Gastrocnemius medialis (tissue), 4 donors: ENCODE data around the gene MED13.

Experiments used
- POLR2A ChIP-seq, 2 donors: fragments of 450-650 bp; IDR thresholded peaks; one replicate each; pipeline ENCODE4 v1.6.1; 2017; ENCODE audit warnings: antibody characterized with exemption in 2 of 2, mild to moderate bottlenecking in 2 of 2, moderate library complexity in 2 of 2
- TF ChIP-seq, protein P1 (sequence below), 5 experiments: fragments of 450-650 bp in 3 of 5; fragments of 200-600 bp in 2 of 5; sonication (generic) in 2 of 5; IDR thresholded peaks in 4 of 5; conservative IDR thresholded peaks in 1 of 5; 1 replicate in 4 of 5; 2 replicates in 1 of 5; pipeline ENCODE4 v1.5.1; 2016 to 2019; ENCODE audit warnings: antibody characterized with exemption in 5 of 5, mild to moderate bottlenecking in 3 of 5, moderate library complexity in 3 of 5

DNA sequence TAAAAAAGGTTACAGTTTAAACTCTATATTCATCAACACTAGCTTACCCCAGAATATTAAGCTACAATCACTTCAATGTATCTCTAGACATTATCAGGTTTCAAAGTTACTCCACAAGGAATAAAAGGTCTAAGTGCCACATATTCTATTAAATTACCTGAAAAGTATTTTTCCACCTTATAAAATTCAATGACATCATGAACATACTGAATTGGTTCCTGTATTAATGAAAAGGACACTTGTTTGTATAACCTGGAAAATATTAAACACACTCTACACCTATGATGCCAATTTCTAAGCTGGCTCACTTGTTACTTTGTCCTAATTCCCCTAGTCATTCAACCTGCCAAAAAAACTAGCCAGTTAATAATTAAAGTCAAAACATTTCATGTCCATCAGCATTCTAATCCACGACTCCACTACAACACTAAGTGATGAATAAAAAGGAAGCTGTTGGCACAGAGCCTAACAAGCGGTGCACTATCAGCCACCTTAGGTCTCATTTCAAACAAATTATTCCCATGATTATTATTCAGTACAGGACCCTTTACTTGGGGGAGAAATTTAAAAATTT, 12.2 kb downstream of the MED13 start:
- TF ChIP-seq, protein P1, sequence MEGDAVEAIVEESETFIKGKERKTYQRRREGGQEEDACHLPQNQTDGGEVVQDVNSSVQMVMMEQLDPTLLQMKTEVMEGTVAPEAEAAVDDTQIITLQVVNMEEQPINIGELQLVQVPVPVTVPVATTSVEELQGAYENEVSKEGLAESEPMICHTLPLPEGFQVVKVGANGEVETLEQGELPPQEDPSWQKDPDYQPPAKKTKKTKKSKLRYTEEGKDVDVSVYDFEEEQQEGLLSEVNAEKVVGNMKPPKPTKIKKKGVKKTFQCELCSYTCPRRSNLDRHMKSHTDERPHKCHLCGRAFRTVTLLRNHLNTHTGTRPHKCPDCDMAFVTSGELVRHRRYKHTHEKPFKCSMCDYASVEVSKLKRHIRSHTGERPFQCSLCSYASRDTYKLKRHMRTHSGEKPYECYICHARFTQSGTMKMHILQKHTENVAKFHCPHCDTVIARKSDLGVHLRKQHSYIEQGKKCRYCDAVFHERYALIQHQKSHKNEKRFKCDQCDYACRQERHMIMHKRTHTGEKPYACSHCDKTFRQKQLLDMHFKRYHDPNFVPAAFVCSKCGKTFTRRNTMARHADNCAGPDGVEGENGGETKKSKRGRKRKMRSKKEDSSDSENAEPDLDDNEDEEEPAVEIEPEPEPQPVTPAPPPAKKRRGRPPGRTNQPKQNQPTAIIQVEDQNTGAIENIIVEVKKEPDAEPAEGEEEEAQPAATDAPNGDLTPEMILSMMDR (IDR thresholded peaks at IDR 0.05 in 4 of 5, conservative IDR thresholded peaks at IDR 0.05 in 1 of 5), result no peak
- TF ChIP-seq POLR2A (IDR thresholded peaks at IDR 0.05), result no peak
